Measurements from ENCODE around the gene ZFYVE1.

Gene ZFYVE1

DNA sequence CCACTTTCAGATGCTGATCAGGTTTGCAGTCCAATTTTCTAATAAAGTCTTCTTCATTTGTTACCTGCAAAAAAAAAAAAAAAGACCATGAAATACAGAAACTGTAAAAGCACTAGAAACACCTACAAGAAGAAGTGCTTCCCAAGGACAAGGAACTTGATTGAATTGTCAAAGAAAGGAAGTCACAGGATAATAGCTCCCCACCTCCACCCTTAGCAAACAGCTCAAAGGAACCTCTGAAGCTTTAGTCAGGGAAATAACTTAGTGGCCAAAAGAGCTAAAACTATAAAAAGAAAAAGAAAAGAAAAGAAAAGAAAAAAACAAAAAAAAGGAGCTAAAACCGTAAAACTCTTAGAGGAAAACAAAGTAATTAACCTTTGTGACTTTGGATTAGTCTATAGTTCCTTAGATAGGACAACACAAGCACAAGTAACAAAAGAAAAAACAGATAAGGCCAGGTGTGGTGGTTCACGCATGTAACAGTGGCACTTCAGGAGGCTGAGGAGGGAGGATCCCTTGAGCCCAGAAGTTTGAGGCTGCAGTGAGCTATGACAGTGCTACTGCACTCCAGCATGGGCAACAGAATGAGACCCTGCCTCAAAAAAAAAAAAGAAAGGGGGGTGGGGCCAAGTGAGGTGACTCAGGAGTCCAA, 28.5 kb downstream of the ZFYVE1 start:
- peaks cover 69% of the 10 kb centered on the region for H3K36me3 ChIP-seq
- no peaks in the 10 kb centered on the region for H3K4me1 ChIP-seq (ENCODE audit: control insufficient read depth in 1 of 2, insufficient read depth in 1 of 2, low read depth in 1 of 2, low read length in 1 of 2)
- no peak overlapping the region for H3K4me3 ChIP-seq (ENCODE audit: low read depth in 1 of 2, low read length in 1 of 2)
- H3K27ac ChIP-seq, result no peak overlapping the region
- no peaks in the 10 kb centered on the region for H3K9me3 ChIP-seq
- H3K27me3 ChIP-seq, result no peaks in the 10 kb centered on the region
- TF ChIP-seq, protein P1, sequence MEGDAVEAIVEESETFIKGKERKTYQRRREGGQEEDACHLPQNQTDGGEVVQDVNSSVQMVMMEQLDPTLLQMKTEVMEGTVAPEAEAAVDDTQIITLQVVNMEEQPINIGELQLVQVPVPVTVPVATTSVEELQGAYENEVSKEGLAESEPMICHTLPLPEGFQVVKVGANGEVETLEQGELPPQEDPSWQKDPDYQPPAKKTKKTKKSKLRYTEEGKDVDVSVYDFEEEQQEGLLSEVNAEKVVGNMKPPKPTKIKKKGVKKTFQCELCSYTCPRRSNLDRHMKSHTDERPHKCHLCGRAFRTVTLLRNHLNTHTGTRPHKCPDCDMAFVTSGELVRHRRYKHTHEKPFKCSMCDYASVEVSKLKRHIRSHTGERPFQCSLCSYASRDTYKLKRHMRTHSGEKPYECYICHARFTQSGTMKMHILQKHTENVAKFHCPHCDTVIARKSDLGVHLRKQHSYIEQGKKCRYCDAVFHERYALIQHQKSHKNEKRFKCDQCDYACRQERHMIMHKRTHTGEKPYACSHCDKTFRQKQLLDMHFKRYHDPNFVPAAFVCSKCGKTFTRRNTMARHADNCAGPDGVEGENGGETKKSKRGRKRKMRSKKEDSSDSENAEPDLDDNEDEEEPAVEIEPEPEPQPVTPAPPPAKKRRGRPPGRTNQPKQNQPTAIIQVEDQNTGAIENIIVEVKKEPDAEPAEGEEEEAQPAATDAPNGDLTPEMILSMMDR (IDR thresholded peaks at IDR 0.05), result no peak

DNA sequence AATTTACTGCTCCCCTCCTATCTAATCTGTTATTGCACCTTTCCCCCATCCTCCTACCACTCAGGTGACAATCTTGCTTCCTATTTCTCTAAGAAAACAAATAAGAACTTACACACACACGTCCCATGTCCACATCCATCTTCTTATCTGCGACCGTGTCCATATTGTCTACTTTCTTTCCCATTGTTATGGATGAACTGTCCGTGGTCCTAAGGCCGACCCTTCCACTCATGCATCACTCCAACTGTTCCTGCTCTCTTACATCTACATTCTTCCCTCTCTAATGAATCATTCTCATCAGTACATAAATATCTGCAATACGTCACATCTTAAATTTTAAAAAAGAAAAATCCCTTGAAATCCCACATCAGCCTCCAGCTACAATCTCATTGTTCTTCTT, 30.0 kb downstream of the ZFYVE1 start:
- TF ChIP-seq, protein P1 (IDR thresholded peaks at IDR 0.05), result no peak
- no peak overlapping the region for H3K27ac ChIP-seq
- no peak overlapping the region for H3K4me3 ChIP-seq (ENCODE audit: low read depth in 1 of 2, low read length in 1 of 2)
- H3K36me3 ChIP-seq, result peaks cover 75% of the 10 kb centered on the region
- H3K27me3 ChIP-seq, result no peaks in the 10 kb centered on the region
- H3K9me3 ChIP-seq, result no peaks in the 10 kb centered on the region
- no peaks in the 10 kb centered on the region for H3K4me1 ChIP-seq (ENCODE audit: control insufficient read depth in 1 of 2, insufficient read depth in 1 of 2, low read depth in 1 of 2, low read length in 1 of 2)

GRCh38 chr14:72990171-72990570, 36.7 kb downstream of the ZFYVE1 start:
- Histone ChIP-seq H3K4me3 (ENCODE audit: low read depth in 1 of 2, low read length in 1 of 2) (no peak overlapping the region), H3K36me3 (peaks cover 75% of the 10 kb centered on the region), H3K27me3 (no peaks in the 10 kb centered on the region), H3K4me1 (ENCODE audit: control insufficient read depth in 1 of 2, insufficient read depth in 1 of 2, low read depth in 1 of 2, low read length in 1 of 2) (no peaks in the 10 kb centered on the region), H3K9me3 (no peaks in the 10 kb centered on the region), H3K27ac (no peak overlapping the region)
- TF ChIP-seq, protein P1 (IDR thresholded peaks at IDR 0.05), result no peak

- Histone ChIP-seq H3K4me1 (ENCODE audit: control insufficient read depth in 1 of 2, insufficient read depth in 1 of 2, low read depth in 1 of 2, low read length in 1 of 2) (no peaks in the 10 kb centered on the region), H3K27me3 (no peaks in the 10 kb centered on the region), H3K9me3 (no peaks in the 10 kb centered on the region), H3K36me3 (peaks cover 69% of the 10 kb centered on the region), H3K27ac (no peak overlapping the region), H3K4me3 (ENCODE audit: low read depth in 1 of 2, low read length in 1 of 2) (no peak overlapping the region)
- TF ChIP-seq, protein P1 (IDR thresholded peaks at IDR 0.05), result no peak
Measured at GRCh38 chr14:72986857-72987256, 40.0 kb downstream of the ZFYVE1 start.

DNA sequence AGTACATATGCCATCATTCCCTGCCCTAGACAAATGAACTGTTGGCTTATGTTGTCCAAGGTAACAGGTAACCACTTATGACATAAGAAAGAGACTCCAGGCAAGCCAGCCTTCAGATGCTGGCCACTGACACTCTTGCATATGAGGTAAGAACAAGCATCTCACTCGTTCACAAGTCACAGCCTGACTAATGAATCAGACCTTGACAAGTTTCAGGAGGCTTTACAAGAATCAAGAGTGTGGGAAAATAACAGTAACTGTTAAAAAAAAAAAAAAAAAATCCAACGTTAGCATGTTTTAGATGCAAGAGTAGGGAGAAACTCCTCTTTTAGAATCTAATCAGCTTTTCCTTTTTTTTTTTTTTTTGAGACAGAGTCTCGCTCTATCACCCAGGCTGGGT, 40.7 kb downstream of the ZFYVE1 start:
- Histone ChIP-seq H3K36me3 (peaks cover 69% of the 10 kb centered on the region), H3K9me3 (no peaks in the 10 kb centered on the region)

More for the DNA sequence above, 40.7 kb downstream of the ZFYVE1 start:
- Histone ChIP-seq H3K4me3 (ENCODE audit: low read depth in 1 of 2, low read length in 1 of 2) (no peak overlapping the region), H3K4me1 (ENCODE audit: control insufficient read depth in 1 of 2, insufficient read depth in 1 of 2, low read depth in 1 of 2, low read length in 1 of 2) (no peaks in the 10 kb centered on the region), H3K27me3 (no peaks in the 10 kb centered on the region), H3K27ac (no peak overlapping the region)
- TF ChIP-seq, protein P1 (IDR thresholded peaks at IDR 0.05), result no peak

All from neutrophil (primary cell).